Measurements from ENCODE around the gene ARHGAP28. TPM values are rescaled to one million over a fixed set of nuclear protein-coding genes. Genes with fewer than 3 reads are reported as not detected.

ARHGAP28 gene
- total RNA-seq, 1 experiment from 2014 or later = not detected

DNA sequence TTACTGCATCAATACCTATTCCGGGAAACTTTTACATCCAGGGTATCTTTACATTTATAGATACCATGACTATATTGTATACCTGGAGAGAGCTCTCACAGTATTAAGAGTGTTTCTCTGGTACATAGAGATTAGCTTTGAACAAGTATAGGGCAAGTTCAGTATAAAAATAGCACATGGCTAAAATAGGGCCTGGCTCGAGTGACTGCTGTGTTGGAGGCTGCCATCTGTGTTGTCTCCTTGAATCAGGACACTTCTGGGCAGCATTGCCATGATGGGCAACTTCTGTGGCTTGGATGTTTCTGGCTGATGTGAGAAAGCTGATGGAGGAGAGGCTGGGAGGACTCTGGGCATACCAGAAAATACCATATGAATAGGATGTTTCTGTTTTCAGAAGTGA lies 18.7 kb downstream of the ARHGAP28 start:
- Histone ChIP-seq H4K20me1 (ENCODE audit: insufficient read depth, low read depth, low read length) (no peaks in the 10 kb centered on the region), H3K9me2 (replicated peaks; ENCODE audit: insufficient read depth, low read length) (no peaks in the 10 kb centered on the region), H3K4me2 (ENCODE audit: low read depth, low read length, poor library complexity, severe bottlenecking) (no peak overlapping the region), H3K9me3 (ENCODE audit: low read length) (no peaks in the 10 kb centered on the region; the same call in 1 of the 2 replicates), H3K4me1 (ENCODE audit: low read length) (no peaks in the 10 kb centered on the region), H3K79me2 (ENCODE audit: low read length) (no peaks in the 10 kb centered on the region), H3K4me3 (ENCODE audit: low read length) (no peak overlapping the region), H3K27ac (ENCODE audit: low read length) (no peak overlapping the region), H2AFZ (ENCODE audit: low read length) (no peak overlapping the region), H3K27me3 (ENCODE audit: low read length) (no peaks in the 10 kb centered on the region), H3K9ac (ENCODE audit: low read length) (no peak overlapping the region), H3K36me3 (ENCODE audit: insufficient read depth, low read length) (no peaks in the 10 kb centered on the region)
- DNase-seq = no peak

DNA sequence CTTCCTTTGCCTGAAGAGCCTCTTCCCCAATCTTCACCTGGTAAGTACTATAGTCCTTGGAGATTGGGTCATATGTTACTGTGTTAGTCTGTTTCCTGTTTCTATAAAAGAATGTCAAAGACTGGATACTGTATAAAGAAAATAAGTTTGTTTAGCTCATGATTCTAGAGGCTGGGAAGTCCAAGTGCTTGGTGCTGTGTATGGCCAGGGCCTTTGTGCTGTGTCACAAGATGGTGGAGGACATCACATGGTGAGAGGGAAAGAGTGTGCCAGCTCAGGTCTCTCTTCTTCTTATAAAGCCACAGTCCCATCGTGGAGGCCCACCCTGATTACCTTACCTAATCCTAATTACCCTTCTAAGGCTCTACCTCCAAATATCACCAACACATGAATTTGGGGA lies 20.9 kb downstream of the ARHGAP28 start:
- H2AFZ ChIP-seq (ENCODE audit: low read length) = no peak overlapping the region
- no peaks in the 10 kb centered on the region for H3K36me3 ChIP-seq (ENCODE audit: insufficient read depth, low read length)
- no peaks in the 10 kb centered on the region; the same call in none of the 2 replicates for H3K9me3 ChIP-seq (ENCODE audit: low read length)
- H4K20me1 ChIP-seq (ENCODE audit: insufficient read depth, low read depth, low read length) = no peaks in the 10 kb centered on the region
- H3K9ac ChIP-seq (ENCODE audit: low read length) = no peak overlapping the region
- H3K27ac ChIP-seq (ENCODE audit: low read length) = no peak overlapping the region
- DNase-seq = no peak
- H3K27me3 ChIP-seq (ENCODE audit: low read length) = no peaks in the 10 kb centered on the region
- no peaks in the 10 kb centered on the region for H3K79me2 ChIP-seq (ENCODE audit: low read length)
- H3K4me3 ChIP-seq (ENCODE audit: low read length) = no peak overlapping the region
- no peak overlapping the region for H3K4me2 ChIP-seq (ENCODE audit: low read depth, low read length, poor library complexity, severe bottlenecking)
- H3K9me2 ChIP-seq (replicated peaks; ENCODE audit: insufficient read depth, low read length) = no peaks in the 10 kb centered on the region
- no peaks in the 10 kb centered on the region for H3K4me1 ChIP-seq (ENCODE audit: low read length)

DNA sequence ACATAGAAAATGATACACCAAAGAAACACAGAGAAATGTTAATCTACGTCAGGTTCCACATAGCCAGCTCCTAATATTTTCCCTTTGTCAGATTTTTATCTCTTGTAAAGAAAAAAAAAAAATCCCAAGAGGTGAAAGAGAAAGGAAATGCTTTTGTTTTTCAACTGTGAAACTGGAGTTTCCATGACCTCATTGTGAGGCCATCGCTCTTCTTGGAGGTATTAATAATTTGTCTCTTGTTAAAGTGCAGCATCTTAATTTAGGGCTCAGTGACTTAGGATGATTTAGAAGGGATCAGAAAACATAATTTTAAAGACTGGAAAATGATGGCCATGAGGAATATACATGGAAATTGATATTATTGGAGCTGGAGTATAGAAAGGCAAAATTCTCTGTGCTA lies 21.7 kb downstream of the ARHGAP28 start:
- no peak overlapping the region for H3K4me2 ChIP-seq (ENCODE audit: low read depth, low read length, poor library complexity, severe bottlenecking)
- H4K20me1 ChIP-seq (ENCODE audit: insufficient read depth, low read depth, low read length) = no peaks in the 10 kb centered on the region
- H3K9me2 ChIP-seq (replicated peaks; ENCODE audit: insufficient read depth, low read length) = no peaks in the 10 kb centered on the region
- H3K9me3 ChIP-seq (ENCODE audit: low read length) = no peaks in the 10 kb centered on the region; the same call in none of the 2 replicates
- no peak for DNase-seq
- no peak overlapping the region for H3K9ac ChIP-seq (ENCODE audit: low read length)
- no peak overlapping the region for H3K4me3 ChIP-seq (ENCODE audit: low read length)
- no peak overlapping the region for H2AFZ ChIP-seq (ENCODE audit: low read length)
- H3K27me3 ChIP-seq (ENCODE audit: low read length) = no peaks in the 10 kb centered on the region
- H3K79me2 ChIP-seq (ENCODE audit: low read length) = no peaks in the 10 kb centered on the region
- no peaks in the 10 kb centered on the region for H3K36me3 ChIP-seq (ENCODE audit: insufficient read depth, low read length)
- H3K4me1 ChIP-seq (ENCODE audit: low read length) = no peaks in the 10 kb centered on the region
- H3K27ac ChIP-seq (ENCODE audit: low read length) = no peak overlapping the region

DNA sequence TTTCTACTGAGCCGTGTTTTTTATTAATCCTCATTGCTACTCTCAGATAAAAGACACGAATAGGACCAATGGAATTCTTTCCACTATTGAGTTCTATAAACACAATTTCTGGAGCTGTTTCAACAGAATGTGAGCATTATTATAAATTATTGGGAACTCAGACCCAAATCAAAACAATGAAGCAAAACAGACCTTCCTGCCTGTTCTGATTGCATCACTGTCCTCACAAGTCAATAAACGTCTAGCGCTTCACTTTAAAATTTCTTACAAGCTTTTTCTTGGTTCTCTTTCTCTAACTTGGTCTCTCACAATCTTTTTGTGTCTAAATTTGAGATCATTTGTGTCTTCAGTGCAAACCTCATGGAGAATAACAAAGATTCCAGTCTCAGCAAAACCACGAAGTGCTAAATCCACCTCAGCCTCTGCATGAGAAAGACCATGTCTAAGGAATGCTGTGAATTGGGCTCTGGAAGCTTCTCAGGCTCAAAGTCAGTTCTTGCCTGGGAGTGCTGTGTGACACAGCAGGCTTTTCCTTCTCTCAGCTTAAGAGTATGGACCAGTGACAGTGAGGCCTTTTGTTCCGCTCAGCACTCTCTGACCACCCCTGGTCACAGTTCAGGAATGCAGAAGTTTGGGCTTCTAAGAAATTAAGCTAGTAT lies 22.8 kb downstream of the ARHGAP28 start:
- H3K9ac ChIP-seq (ENCODE audit: low read length) = no peak overlapping the region
- no peak overlapping the region for H2AFZ ChIP-seq (ENCODE audit: low read length)
- H3K9me3 ChIP-seq (ENCODE audit: low read length) = no peaks in the 10 kb centered on the region; the same call in none of the 2 replicates

DNA sequence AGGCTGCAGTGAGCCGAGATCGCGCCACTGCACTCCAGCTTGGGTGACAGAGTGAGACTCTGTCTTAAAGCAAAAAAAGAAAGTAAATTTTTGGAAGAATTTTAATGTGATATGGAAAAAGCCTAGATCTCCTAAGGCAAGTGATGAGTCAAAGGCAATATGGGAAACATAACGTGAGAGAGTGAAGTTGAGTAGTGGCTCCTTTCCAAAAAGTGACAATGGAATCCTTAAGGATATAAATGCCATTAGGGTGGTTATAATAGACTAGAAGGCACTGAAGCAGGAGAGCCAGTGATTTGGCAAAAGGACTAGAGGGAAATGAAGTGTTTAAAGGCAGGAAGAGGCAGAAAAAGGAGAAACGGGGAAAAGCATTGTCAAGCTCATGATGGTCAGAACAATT lies 25.6 kb downstream of the ARHGAP28 start:
- Histone ChIP-seq H4K20me1 (ENCODE audit: insufficient read depth, low read depth, low read length) (no peaks in the 10 kb centered on the region), H3K36me3 (ENCODE audit: insufficient read depth, low read length) (no peaks in the 10 kb centered on the region), H3K4me3 (ENCODE audit: low read length) (no peak overlapping the region), H3K9me2 (replicated peaks; ENCODE audit: insufficient read depth, low read length) (no peaks in the 10 kb centered on the region), H3K27me3 (ENCODE audit: low read length) (no peaks in the 10 kb centered on the region), H3K79me2 (ENCODE audit: low read length) (no peaks in the 10 kb centered on the region), H3K4me2 (ENCODE audit: low read depth, low read length, poor library complexity, severe bottlenecking) (no peak overlapping the region), H3K27ac (ENCODE audit: low read length) (no peak overlapping the region), H3K4me1 (ENCODE audit: low read length) (no peaks in the 10 kb centered on the region), H3K9ac (ENCODE audit: low read length) (no peak overlapping the region), H3K9me3 (ENCODE audit: low read length) (no peaks in the 10 kb centered on the region; the same call in 1 of the 2 replicates), H2AFZ (ENCODE audit: low read length) (no peak overlapping the region)
- no peak for DNase-seq

More for the DNA sequence above, 22.8 kb downstream of the ARHGAP28 start:
- no peak overlapping the region for H3K27ac ChIP-seq (ENCODE audit: low read length)
- no peaks in the 10 kb centered on the region for H3K27me3 ChIP-seq (ENCODE audit: low read length)
- no peaks in the 10 kb centered on the region for H3K79me2 ChIP-seq (ENCODE audit: low read length)
- H3K9me2 ChIP-seq (replicated peaks; ENCODE audit: insufficient read depth, low read length) = no peaks in the 10 kb centered on the region
- H3K4me1 ChIP-seq (ENCODE audit: low read length) = no peaks in the 10 kb centered on the region
- DNase-seq = no peak
- no peak overlapping the region for H3K4me2 ChIP-seq (ENCODE audit: low read depth, low read length, poor library complexity, severe bottlenecking)
- no peaks in the 10 kb centered on the region for H3K36me3 ChIP-seq (ENCODE audit: insufficient read depth, low read length)
- no peaks in the 10 kb centered on the region for H4K20me1 ChIP-seq (ENCODE audit: insufficient read depth, low read depth, low read length)
- H3K4me3 ChIP-seq (ENCODE audit: low read length) = no peak overlapping the region

DNA sequence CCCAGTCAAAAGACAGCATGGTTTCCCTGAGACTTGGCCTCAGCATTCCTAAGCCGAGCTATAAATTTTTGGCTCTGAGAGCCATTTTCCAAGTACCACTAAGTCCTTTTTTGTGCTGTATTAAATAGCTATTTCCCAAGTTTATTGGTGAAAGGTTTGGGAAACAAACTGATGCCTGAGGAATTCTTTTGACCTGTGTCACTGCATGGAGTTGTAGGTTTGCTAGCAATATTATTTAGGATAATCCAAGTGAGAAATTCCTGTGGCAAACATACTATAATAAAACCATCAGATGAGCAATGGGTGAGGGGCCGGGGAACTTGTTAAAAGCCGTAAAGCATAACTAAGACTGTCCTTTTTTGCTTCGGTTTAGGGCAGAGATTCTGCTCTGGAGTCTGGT lies 28.4 kb downstream of the ARHGAP28 start:
- Histone ChIP-seq H3K9ac (ENCODE audit: low read length) (no peak overlapping the region), H3K9me2 (replicated peaks; ENCODE audit: insufficient read depth, low read length) (no peaks in the 10 kb centered on the region)
- DNase-seq = no peak

DNA sequence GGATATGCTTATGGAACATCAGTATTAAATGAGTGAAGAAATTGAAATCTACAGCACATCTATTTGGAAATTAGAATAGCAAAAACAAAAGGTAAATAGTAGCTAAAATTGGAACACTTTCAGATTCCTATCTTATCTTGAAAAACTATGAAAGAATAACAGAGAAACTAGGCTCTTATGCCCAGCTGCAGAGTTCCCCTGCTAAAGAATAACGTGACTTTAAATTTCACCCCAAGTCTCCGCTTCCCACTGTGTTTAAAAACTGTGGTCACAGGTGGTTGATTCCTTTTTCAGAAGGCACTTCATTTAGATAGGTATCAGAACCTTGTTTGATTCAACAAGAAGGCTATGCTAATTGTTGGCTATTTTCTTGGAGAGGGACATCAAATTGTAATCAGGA lies 30.1 kb downstream of the ARHGAP28 start:
- Histone ChIP-seq H2AFZ (ENCODE audit: low read length) (no peak overlapping the region), H3K4me2 (ENCODE audit: low read depth, low read length, poor library complexity, severe bottlenecking) (no peak overlapping the region), H3K9me3 (ENCODE audit: low read length) (no peaks in the 10 kb centered on the region), H3K9ac (ENCODE audit: low read length) (no peak overlapping the region), H3K4me3 (ENCODE audit: low read length) (no peak overlapping the region), H3K27me3 (ENCODE audit: low read length) (no peaks in the 10 kb centered on the region), H4K20me1 (ENCODE audit: insufficient read depth, low read depth, low read length) (no peaks in the 10 kb centered on the region), H3K36me3 (ENCODE audit: insufficient read depth, low read length) (no peaks in the 10 kb centered on the region), H3K9me2 (replicated peaks; ENCODE audit: insufficient read depth, low read length) (no peaks in the 10 kb centered on the region), H3K27ac (ENCODE audit: low read length) (no peak overlapping the region), H3K79me2 (ENCODE audit: low read length) (no peaks in the 10 kb centered on the region), H3K4me1 (ENCODE audit: low read length) (no peaks in the 10 kb centered on the region)
- no peak for DNase-seq

More for the DNA sequence above, 28.4 kb downstream of the ARHGAP28 start:
- Histone ChIP-seq H3K4me2 (ENCODE audit: low read depth, low read length, poor library complexity, severe bottlenecking) (no peak overlapping the region), H3K27me3 (ENCODE audit: low read length) (no peaks in the 10 kb centered on the region), H3K79me2 (ENCODE audit: low read length) (no peaks in the 10 kb centered on the region), H4K20me1 (ENCODE audit: insufficient read depth, low read depth, low read length) (no peaks in the 10 kb centered on the region), H3K9me3 (ENCODE audit: low read length) (no peaks in the 10 kb centered on the region; the same call in 1 of the 2 replicates), H3K36me3 (ENCODE audit: insufficient read depth, low read length) (no peaks in the 10 kb centered on the region), H3K4me1 (ENCODE audit: low read length) (no peaks in the 10 kb centered on the region), H2AFZ (ENCODE audit: low read length) (no peak overlapping the region), H3K4me3 (ENCODE audit: low read length) (no peak overlapping the region), H3K27ac (ENCODE audit: low read length) (no peak overlapping the region)

DNA sequence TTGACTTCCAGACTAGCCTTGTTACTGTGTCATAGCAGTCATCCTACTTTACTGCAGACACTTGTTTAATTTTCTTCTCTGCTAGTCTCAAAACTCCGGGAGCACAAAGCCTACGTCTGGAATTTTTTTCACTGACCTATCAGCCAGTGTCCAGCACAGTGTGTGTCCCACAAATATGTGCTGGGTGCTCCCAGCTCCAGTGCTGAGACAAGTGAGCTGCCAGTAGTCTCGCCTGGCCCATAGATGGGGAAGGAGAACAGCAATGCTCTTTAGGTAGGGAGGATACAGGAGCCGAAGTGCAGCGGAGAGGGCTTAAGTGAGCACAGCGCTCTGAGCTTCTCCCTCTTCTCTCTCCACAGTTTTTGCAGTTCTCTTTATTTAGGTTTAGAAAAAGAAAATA lies 34.0 kb downstream of the ARHGAP28 start:
- H3K9me3 ChIP-seq (ENCODE audit: low read length) = no peaks in the 10 kb centered on the region; the same call in 1 of the 2 replicates
- DNase-seq = no peak
- no peak overlapping the region for H2AFZ ChIP-seq (ENCODE audit: low read length)
- H4K20me1 ChIP-seq (ENCODE audit: insufficient read depth, low read depth, low read length) = no peaks in the 10 kb centered on the region
- H3K4me3 ChIP-seq (ENCODE audit: low read length) = no peak overlapping the region
- H3K27ac ChIP-seq (ENCODE audit: low read length) = no peak overlapping the region
- no peaks in the 10 kb centered on the region for H3K36me3 ChIP-seq (ENCODE audit: insufficient read depth, low read length)
- no peaks in the 10 kb centered on the region for H3K9me2 ChIP-seq (replicated peaks; ENCODE audit: insufficient read depth, low read length)
- no peaks in the 10 kb centered on the region for H3K79me2 ChIP-seq (ENCODE audit: low read length)
- H3K27me3 ChIP-seq (ENCODE audit: low read length) = no peaks in the 10 kb centered on the region
- H3K9ac ChIP-seq (ENCODE audit: low read length) = no peak overlapping the region
- H3K4me2 ChIP-seq (ENCODE audit: low read depth, low read length, poor library complexity, severe bottlenecking) = no peak overlapping the region
- H3K4me1 ChIP-seq (ENCODE audit: low read length) = no peaks in the 10 kb centered on the region
